A549 (cell line): ENCODE data around the gene PDGFA. TPM values are rescaled to one million over a fixed set of nuclear protein-coding genes. Genes with fewer than 3 reads are reported as not detected.

Experiments used
- ATAC-seq, 2 experiments: fragments of 200-7000 bp in 1 of 2; fragments of >200 bp in 1 of 2; cut with Nextera tagmentation in 1 of 2; cut with Tn5 transposase in 1 of 2; 3 replicates each; pipeline versions ENCODE4 v1.8.0 to v1.9.1; 2018 to 2020; ENCODE audit warnings: mild to moderate bottlenecking in 1 of 2, moderate library complexity in 1 of 2
- CTCF ChIA-PET: fragments of 300-600 bp; sonication (Branson Sonifier 250); formaldehyde crosslinking; extraction: SDS; loops from one replicate; lab custom pipeline; 2021; ENCODE audit warnings: antibody characterized with exemption, inconsistent platforms; lab: Yijun Ruan, JAX
- POLR2A ChIA-PET: fragments of 350-600 bp; formaldehyde crosslinking; extraction: SDS; loops from one replicate; lab custom pipeline; 2021; ENCODE audit warnings: antibody characterized with exemption, inconsistent platforms; lab: Yijun Ruan, JAX
- DNase-seq, 2 experiments: peaks; one replicate each; pipeline versions ENCODE4 v3.0.0 to v3.0.0-alpha.2; 2011 to 2016; ENCODE audit warnings: low read depth in 1 of 2, low spot score in 1 of 2
- FAIRE-seq: peaks from 2 replicates; lab custom pipeline; 2011; peaks lifted over from hg19 to GRCh38; lab: Jason Lieb, UNC
- H3K27ac ChIP-seq, 2 experiments: fragments of >200 bp; sonication (Bioruptor Twin); formaldehyde crosslinking; 3 replicates each; pipeline ENCODE4 v1.5.1; 2016 to 2017
- H3K4me1 ChIP-seq: fragments of >200 bp; sonication (Bioruptor Twin); formaldehyde crosslinking; 3 replicates; pipeline ENCODE4 v1.6.1; 2016
- H3K4me2 ChIP-seq: fragments of >200 bp; sonication (Bioruptor Twin); formaldehyde crosslinking; 3 replicates; pipeline ENCODE4 v1.6.1; 2016
- H3K4me3 ChIP-seq: fragments of >200 bp; sonication (Bioruptor Twin); formaldehyde crosslinking; 3 replicates; pipeline ENCODE4 v1.5.1; 2016
- H3K9me3 ChIP-seq: fragments of >200 bp; sonication (Bioruptor Twin); formaldehyde crosslinking; 3 replicates; pipeline ENCODE4 v1.6.1; 2016
- CBX8 ChIP-seq: fragments of 200-600 bp; sonication (generic); IDR thresholded peaks from 2 replicates; pipeline ENCODE4 v1.6.1; 2016
- FOXS1 ChIP-seq: fragments of 250-450 bp; sonication (Bioruptor Pico); IDR thresholded peaks from 2 replicates; pipeline ENCODE4 v1.5.0; 2020; ENCODE audit warnings: mild to moderate bottlenecking, moderate library complexity
- HOXA7 ChIP-seq: fragments of 250-450 bp; sonication (Bioruptor Pico); IDR thresholded peaks from 2 replicates; pipeline ENCODE4 v1.5.0; 2020; ENCODE audit warnings: mild to moderate bottlenecking, moderate library complexity
- HOXB5 ChIP-seq: fragments of 250-450 bp; sonication (Bioruptor Pico); IDR thresholded peaks from 2 replicates; pipeline ENCODE4 v1.5.0; 2020; ENCODE audit warnings: mild to moderate bottlenecking, moderate library complexity
- JUNB ChIP-seq: fragments of >200 bp; sonication (Bioruptor Twin); formaldehyde crosslinking; IDR thresholded peaks from 2 replicates; pipeline ENCODE4 v1.6.1; 2016
- POLR2A ChIP-seq: IDR thresholded peaks from 2 replicates; pipeline ENCODE4 v1.6.1; 2012; ENCODE audit warnings: mild to moderate bottlenecking, low read length
- POLR2AphosphoS2 ChIP-seq: conservative IDR thresholded peaks from 2 replicates; pipeline ENCODE4 v1.6.1; 2012; ENCODE audit warnings: low read length, improper control_type of control experiment, inconsistent platforms
- RAD21 ChIP-seq, 2 experiments: fragments of >200 bp in 1 of 2; sonication (Bioruptor Twin) in 1 of 2; formaldehyde crosslinking in 1 of 2; IDR thresholded peaks in 1 of 2; conservative IDR thresholded peaks in 1 of 2; 2 replicates in 1 of 2; 3 replicates in 1 of 2; pipeline ENCODE4 v1.6.1; 2012 to 2018; ENCODE audit warnings: inconsistent platforms in 1 of 2
- TFCP2L1 ChIP-seq: fragments of 250-450 bp; sonication (Bioruptor Pico); IDR thresholded peaks from 2 replicates; pipeline ENCODE4 v1.5.0; 2021; ENCODE audit warnings: mild to moderate bottlenecking
- TP53 ChIP-seq: fragments of 250-450 bp; sonication (Bioruptor Pico); IDR thresholded peaks from 2 replicates; pipeline ENCODE4 v1.5.0; 2021; ENCODE audit warnings: mild to moderate bottlenecking, moderate library complexity
- ZFP36 ChIP-seq: fragments of 450-650 bp; IDR thresholded peaks from 2 replicates; pipeline ENCODE4 v1.6.1; 2014; ENCODE audit warnings: borderline replicate concordance; ENCODE audit not compliant: partially characterized antibody
- ZSCAN20 ChIP-seq: fragments of 250-450 bp; sonication (Bioruptor Pico); IDR thresholded peaks from 2 replicates; pipeline ENCODE4 v1.8.0; 2022; ENCODE audit warnings: mild to moderate bottlenecking, moderate library complexity
- WGBS: methylation state at CpG from one replicate; pipeline ENCODE4 v1.1.6; 2017; ENCODE audit errors: missing lambda C conversion rate; 5-methylcytosine and 5-hydroxymethylcytosine counted together
- polyA plus RNA-seq, 4 experiments: library from polyadenylated mRNA; depleted of rRNA in 3 of 4; stranded (reverse); fragments of >200 nt; fragmentation: RNase III in 1 of 4; extraction: RNeasy Plus Mini Kit Qiagen cat#74134 plus additional on column Dnase treatment in 1 of 4; gene quantifications; 2 replicates in 3 of 4; 3 replicates in 1 of 4; pipeline ENCODE4 v1.2.3, GENCODE V29; 2011 to 2017
- TF ChIP-seq, protein P1 (sequence below): fragments of 200-600 bp; sonication (generic); IDR thresholded peaks from 2 replicates; pipeline ENCODE4 v1.6.1; 2016; ENCODE audit warnings: antibody characterized with exemption, mild to moderate bottlenecking, moderate library complexity
- TF ChIP-seq, protein P2 (sequence below): fragments of >200 bp; sonication (Bioruptor Twin); formaldehyde crosslinking; IDR thresholded peaks from 2 replicates; pipeline ENCODE4 v1.6.1; 2016
- TF ChIP-seq, protein P3 (sequence below): IDR thresholded peaks from 2 replicates; pipeline ENCODE4 v1.6.1; 2012; ENCODE audit warnings: low read depth, borderline replicate concordance
- TF ChIP-seq, protein P4 (sequence below): fragments of >200 bp; sonication (Bioruptor Twin); formaldehyde crosslinking; IDR thresholded peaks from 3 replicates; pipeline ENCODE4 v1.5.1; 2016
- TF ChIP-seq, protein P5 (sequence below): IDR thresholded peaks from 2 replicates; pipeline ENCODE4 v1.6.1; 2012

Gene PDGFA
- polyA plus RNA-seq, 2 of the 4 experiments (the other 2 are of a cell fraction), result 12.8 to 14.9 TPM

DNA sequence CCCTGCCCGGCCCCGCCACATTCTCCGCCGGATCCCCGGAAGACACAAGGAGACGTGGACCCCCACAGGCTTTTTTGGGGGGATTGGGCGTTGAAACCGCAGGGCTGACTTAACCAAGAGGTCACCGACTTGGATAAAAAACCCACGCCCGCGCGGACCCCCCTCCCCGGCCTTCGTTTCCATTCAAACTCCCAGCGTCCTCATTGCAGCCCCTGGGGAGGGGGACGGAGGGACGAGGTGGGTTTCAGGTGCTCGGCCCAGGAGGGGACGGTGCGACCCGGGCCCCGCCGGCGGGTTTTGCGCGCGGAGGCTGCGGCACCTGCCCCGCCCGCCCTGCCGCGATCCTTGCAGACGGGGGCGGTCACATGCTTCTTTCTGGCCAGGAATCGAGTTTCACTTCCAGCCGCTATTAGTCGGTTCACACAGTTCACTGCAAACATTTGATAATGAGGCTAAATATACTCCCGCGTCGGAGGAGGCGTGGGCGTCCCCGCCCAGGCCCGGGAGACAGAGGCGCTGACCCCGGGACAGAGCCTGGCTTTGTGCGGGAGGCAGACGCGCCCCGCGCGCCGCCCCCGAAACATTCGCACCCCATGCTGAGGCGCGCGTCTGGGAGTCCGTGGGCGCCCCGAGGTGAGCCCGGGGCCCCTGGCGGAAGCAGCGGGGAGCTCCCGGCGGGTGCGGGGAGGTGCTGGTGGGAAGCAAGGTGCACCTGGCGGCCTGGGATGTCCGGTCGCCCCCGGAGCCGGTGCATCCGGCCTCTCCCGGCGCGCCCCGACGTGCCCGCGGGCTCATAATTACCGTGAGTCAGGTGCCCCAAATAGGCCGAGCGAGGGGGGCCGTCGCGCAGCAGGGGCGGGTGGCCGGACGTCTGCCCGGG is 2.7 kb upstream of the PDGFA start:
- H3K9me3 ChIP-seq, result peaks cover 3% of the 10 kb centered on the region; the same call in 2 of the 3 replicates
- TF ChIP-seq, protein P1, sequence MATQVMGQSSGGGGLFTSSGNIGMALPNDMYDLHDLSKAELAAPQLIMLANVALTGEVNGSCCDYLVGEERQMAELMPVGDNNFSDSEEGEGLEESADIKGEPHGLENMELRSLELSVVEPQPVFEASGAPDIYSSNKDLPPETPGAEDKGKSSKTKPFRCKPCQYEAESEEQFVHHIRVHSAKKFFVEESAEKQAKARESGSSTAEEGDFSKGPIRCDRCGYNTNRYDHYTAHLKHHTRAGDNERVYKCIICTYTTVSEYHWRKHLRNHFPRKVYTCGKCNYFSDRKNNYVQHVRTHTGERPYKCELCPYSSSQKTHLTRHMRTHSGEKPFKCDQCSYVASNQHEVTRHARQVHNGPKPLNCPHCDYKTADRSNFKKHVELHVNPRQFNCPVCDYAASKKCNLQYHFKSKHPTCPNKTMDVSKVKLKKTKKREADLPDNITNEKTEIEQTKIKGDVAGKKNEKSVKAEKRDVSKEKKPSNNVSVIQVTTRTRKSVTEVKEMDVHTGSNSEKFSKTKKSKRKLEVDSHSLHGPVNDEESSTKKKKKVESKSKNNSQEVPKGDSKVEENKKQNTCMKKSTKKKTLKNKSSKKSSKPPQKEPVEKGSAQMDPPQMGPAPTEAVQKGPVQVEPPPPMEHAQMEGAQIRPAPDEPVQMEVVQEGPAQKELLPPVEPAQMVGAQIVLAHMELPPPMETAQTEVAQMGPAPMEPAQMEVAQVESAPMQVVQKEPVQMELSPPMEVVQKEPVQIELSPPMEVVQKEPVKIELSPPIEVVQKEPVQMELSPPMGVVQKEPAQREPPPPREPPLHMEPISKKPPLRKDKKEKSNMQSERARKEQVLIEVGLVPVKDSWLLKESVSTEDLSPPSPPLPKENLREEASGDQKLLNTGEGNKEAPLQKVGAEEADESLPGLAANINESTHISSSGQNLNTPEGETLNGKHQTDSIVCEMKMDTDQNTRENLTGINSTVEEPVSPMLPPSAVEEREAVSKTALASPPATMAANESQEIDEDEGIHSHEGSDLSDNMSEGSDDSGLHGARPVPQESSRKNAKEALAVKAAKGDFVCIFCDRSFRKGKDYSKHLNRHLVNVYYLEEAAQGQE, result no peak
- TF ChIP-seq POLR2AphosphoS2, result no peak
- TF ChIP-seq JUNB, result no peak
- no peak for TF ChIP-seq TFCP2L1 (CRISPR knock-in tag)
- TF ChIP-seq, all 56 proteins: peak for 0
- peaks cover 30% of the 10 kb centered on the region for H3K4me1 ChIP-seq
- whole genome bisulfite sequencing, result 56% methylated on average over 58 of the region's 91 CpGs
- peak overlapping the region; percentile 51 to 94; a peak in 5 of 6 replicates for H3K27ac ChIP-seq
- no peak for ATAC-seq
- no peak for DNase-seq
- H3K4me2 ChIP-seq, result peak overlapping the region; percentile 99
- FAIRE-seq, result no peak
- peak overlapping the region; percentile 42 for H3K4me3 ChIP-seq
- ChIA-PET POLR2A (no interaction called here), CTCF (interaction anchor here (4.3 kb wide), 1 partner anchor 13 kb away, joined by 35 read pairs; no protein-coding TSS in a partner anchor)

DNA sequence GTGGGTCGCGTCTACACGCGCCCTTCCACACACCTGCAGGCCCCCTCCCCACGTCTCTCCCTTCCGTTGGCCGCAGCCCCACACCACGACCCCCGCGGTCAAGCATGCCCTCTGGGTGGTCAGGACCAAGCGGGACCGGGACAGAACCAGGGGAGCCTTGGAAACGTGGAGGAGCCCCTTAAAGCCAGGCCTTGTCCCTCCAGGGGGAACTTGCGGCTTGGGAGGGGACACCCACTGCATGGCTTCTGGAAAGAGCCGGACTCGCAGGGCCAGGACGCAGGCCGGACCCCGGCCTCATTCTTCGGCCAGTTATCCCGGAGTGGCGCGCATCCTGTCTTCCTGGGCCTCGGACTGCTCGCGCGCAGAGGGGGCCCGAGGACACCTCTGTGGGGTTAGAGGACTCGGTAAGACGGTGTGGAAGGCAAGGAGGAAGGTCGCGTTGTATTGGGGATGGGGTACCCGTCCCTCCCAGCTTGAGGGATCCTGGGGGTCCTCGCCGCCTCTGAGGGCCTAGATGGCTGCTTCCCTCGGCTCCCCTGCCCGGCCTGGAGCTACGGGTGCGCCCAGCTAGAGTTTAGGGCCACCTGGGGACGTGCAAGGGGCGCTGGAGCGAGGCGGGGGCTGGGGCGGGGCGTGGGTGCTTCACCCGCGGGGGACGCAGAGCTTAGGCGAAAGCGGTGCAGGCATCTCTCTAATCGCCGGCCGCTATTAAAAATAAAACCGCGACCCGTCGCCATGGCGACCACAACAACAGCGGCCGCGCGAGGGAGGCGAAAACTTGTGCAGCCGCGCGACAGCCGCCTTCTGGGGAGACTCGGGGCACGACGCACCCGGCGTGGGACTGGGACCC is 1.8 kb upstream of the PDGFA start:
- WGBS, result 58% methylated on average over 37 of the region's 72 CpGs
- H3K4me1 ChIP-seq, result peaks cover 31% of the 10 kb centered on the region
- ChIA-PET POLR2A (no interaction called here), CTCF (interaction anchor here (1.0 to 4.3 kb wide), 3 partner anchors 14 to 105 kb away, joined by 3 to 35 read pairs (median 6); no protein-coding TSS in a partner anchor)
- H3K4me2 ChIP-seq, result peak overlapping the region; percentile 99
- no peaks in the 10 kb centered on the region for H3K9me3 ChIP-seq
- DNase-seq (peak; percentile 44 to 55), ATAC-seq (peak in 1 of 2 experiments; percentile 0; a peak in 1 of 6 replicates), FAIRE-seq (no peak)
- peak overlapping the region; percentile 51 to 94; a peak in 5 of 6 replicates for H3K27ac ChIP-seq
- H3K4me3 ChIP-seq, result peak overlapping the region; percentile 42
- TF ChIP-seq CBX8, result no peak
- no peak for TF ChIP-seq HOXA7 (CRISPR knock-in tag)
- TF ChIP-seq, protein P2, sequence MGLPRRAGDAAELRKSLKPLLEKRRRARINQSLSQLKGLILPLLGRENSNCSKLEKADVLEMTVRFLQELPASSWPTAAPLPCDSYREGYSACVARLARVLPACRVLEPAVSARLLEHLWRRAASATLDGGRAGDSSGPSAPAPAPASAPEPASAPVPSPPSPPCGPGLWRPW, result no peak
- no peak for TF ChIP-seq HOXB5
- TF ChIP-seq ZFP36, result no peak
- TF ChIP-seq, protein P3, sequence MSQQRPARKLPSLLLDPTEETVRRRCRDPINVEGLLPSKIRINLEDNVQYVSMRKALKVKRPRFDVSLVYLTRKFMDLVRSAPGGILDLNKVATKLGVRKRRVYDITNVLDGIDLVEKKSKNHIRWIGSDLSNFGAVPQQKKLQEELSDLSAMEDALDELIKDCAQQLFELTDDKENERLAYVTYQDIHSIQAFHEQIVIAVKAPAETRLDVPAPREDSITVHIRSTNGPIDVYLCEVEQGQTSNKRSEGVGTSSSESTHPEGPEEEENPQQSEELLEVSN, result peak; percentile 28; the same call in 1 of the 2 replicates
- no peak for TF ChIP-seq TP53 (CRISPR knock-in tag)
- TF ChIP-seq RAD21 (conservative IDR thresholded peaks at IDR 0.05 in 1 of 2, IDR thresholded peaks at IDR 0.05 in 1 of 2), result no peak
- TF ChIP-seq POLR2A, result 0 out of 2 replicates have a peak, but pooled peaks have one; percentile 15
- no peak for TF ChIP-seq FOXS1 (CRISPR knock-in tag)
- TF ChIP-seq, protein P4, sequence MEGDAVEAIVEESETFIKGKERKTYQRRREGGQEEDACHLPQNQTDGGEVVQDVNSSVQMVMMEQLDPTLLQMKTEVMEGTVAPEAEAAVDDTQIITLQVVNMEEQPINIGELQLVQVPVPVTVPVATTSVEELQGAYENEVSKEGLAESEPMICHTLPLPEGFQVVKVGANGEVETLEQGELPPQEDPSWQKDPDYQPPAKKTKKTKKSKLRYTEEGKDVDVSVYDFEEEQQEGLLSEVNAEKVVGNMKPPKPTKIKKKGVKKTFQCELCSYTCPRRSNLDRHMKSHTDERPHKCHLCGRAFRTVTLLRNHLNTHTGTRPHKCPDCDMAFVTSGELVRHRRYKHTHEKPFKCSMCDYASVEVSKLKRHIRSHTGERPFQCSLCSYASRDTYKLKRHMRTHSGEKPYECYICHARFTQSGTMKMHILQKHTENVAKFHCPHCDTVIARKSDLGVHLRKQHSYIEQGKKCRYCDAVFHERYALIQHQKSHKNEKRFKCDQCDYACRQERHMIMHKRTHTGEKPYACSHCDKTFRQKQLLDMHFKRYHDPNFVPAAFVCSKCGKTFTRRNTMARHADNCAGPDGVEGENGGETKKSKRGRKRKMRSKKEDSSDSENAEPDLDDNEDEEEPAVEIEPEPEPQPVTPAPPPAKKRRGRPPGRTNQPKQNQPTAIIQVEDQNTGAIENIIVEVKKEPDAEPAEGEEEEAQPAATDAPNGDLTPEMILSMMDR, result no peak
- TF ChIP-seq, protein P5, sequence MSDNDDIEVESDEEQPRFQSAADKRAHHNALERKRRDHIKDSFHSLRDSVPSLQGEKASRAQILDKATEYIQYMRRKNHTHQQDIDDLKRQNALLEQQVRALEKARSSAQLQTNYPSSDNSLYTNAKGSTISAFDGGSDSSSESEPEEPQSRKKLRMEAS, result 0 out of 2 replicates have a peak, but pooled peaks have one; percentile 14
- TF ChIP-seq ZSCAN20 (CRISPR knock-in tag), result no peak
